Lung (tissue), 12 donors: ENCODE measurements around the gene TRAF3. TPM values are rescaled to one million over a fixed set of nuclear protein-coding genes. Genes with fewer than 3 reads are reported as not detected.

ENCODE experiments used
- ATAC-seq: fragments of 200-7000 bp; cut with Tn5 transposase; one replicate; pipeline ENCODE4 v1.9.1; 2020; ENCODE audit warnings: moderate number of reproducible peaks; ENCODE audit not compliant: insufficient read depth, low FRiP score
- DNase-seq, 3 donors: peaks; one replicate each; pipeline ENCODE4 v3.0.0-alpha.2; 2013 to 2017
- H3K27ac ChIP-seq, 2 donors: one replicate each; pipeline ENCODE4 v1.5.1; 2013; ENCODE audit warnings: mild to moderate bottlenecking in 2 of 2, moderate library complexity in 2 of 2, control low read depth in 1 of 2, inconsistent platforms in 1 of 2, low read depth in 1 of 2, low read length in 1 of 2
- H3K27me3 ChIP-seq, 3 donors: one replicate each; pipeline ENCODE4 v1.5.1; 2013; ENCODE audit warnings: low read length in 2 of 3; ENCODE audit not compliant: control insufficient read depth in 3 of 3, insufficient read depth in 3 of 3
- H3K36me3 ChIP-seq, 4 donors: one replicate each; pipeline ENCODE4 v1.5.1; 2013; ENCODE audit warnings: low read length in 4 of 4, mild to moderate bottlenecking in 1 of 4, moderate library complexity in 1 of 4; ENCODE audit not compliant: control insufficient read depth in 4 of 4, insufficient read depth in 4 of 4
- H3K4me1 ChIP-seq, 5 donors: one replicate each; pipeline ENCODE4 v1.5.1; 2013; ENCODE audit warnings: low read length in 5 of 5, mild to moderate bottlenecking in 2 of 5, moderate library complexity in 1 of 5; ENCODE audit not compliant: control insufficient read depth in 5 of 5, insufficient read depth in 5 of 5
- H3K4me3 ChIP-seq: one replicate; pipeline ENCODE4 v1.5.1; 2013; ENCODE audit warnings: mild to moderate bottlenecking, control low read depth, moderate library complexity
- H3K9ac ChIP-seq, 2 donors: one replicate each; pipeline ENCODE4 v1.5.1; 2013; ENCODE audit warnings: low read length in 2 of 2, control low read depth in 1 of 2; ENCODE audit not compliant: insufficient read depth in 1 of 2
- H3K9me3 ChIP-seq, 4 donors: one replicate each; pipeline ENCODE4 v1.5.1; 2013; ENCODE audit warnings: low read length in 3 of 4, mild to moderate bottlenecking in 1 of 4, moderate library complexity in 1 of 4; ENCODE audit not compliant: control insufficient read depth in 4 of 4, insufficient read depth in 3 of 4
- WGBS, 2 donors: extraction: QIAGEN DNeasy Blood & Tissue Kit; methylation state at CpG; one replicate each; pipeline ENCODE4 v1.1.7; 2013; 5-methylcytosine and 5-hydroxymethylcytosine counted together
- polyA plus RNA-seq, 2 donors: library from polyadenylated mRNA; stranded (reverse); fragments of 200-250 nt; gene quantifications; one replicate each; pipeline ENCODE4 v1.2.1, GENCODE V29; 2013
- total RNA-seq, 2 donors: library from RNA; depleted of rRNA in 1 of 2; stranded (reverse); fragments of >200 nt in 1 of 2; gene quantifications; one replicate each; pipeline ENCODE4 v1.2.1, GENCODE V29; 2014 to 2021
- TF ChIP-seq, protein P1 (sequence below): IDR thresholded peaks from 2 replicates; pipeline ENCODE4 v1.5.1; 2012; ENCODE audit warnings: mild to moderate bottlenecking; ENCODE audit errors: control extremely low read depth, extremely low read depth
- donor health status: control.
- donor health status: control.
- donor health status: Bipolar disorder and iron deficiency.
- donor health status: healthy.
- donor health status: DM: yes; HTN: yes; CAD: no.

The TRAF3 gene
- total and polyA plus RNA-seq, 4 donors, result 5.7 to 25.5 (median 18.7) TPM

DNA sequence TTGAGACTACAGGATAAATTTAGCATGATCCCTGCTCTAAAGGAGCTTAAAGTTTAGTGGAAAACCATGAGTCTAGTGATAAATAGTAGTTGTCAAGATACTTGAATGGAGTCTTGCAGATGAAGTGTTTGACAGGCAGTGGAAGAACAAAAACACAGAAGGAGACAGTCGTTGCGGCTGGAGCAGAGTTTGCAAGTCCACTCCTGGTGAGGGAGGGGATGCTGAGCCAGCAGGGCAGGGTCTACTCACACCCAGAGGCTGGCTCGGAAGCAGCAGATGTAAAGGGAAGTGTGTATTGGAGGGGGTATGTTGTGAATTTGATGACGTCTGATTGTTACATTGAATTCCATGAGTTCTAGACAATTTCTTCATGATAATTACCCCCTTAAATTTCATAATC, 61.3 kb downstream of the TRAF3 start:
- H3K9ac ChIP-seq, result no peak overlapping the region
- WGBS, 2 donors, result 65 to 80% methylated on average over 4 of the region's 4 CpGs
- TF ChIP-seq, protein P1, sequence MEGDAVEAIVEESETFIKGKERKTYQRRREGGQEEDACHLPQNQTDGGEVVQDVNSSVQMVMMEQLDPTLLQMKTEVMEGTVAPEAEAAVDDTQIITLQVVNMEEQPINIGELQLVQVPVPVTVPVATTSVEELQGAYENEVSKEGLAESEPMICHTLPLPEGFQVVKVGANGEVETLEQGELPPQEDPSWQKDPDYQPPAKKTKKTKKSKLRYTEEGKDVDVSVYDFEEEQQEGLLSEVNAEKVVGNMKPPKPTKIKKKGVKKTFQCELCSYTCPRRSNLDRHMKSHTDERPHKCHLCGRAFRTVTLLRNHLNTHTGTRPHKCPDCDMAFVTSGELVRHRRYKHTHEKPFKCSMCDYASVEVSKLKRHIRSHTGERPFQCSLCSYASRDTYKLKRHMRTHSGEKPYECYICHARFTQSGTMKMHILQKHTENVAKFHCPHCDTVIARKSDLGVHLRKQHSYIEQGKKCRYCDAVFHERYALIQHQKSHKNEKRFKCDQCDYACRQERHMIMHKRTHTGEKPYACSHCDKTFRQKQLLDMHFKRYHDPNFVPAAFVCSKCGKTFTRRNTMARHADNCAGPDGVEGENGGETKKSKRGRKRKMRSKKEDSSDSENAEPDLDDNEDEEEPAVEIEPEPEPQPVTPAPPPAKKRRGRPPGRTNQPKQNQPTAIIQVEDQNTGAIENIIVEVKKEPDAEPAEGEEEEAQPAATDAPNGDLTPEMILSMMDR, result no peak
- H3K9me3 ChIP-seq, result no peaks in the 10 kb centered on the region
- no peak overlapping the region for H3K27ac ChIP-seq
- H3K4me1 ChIP-seq, result peaks cover 0 to 3% (median 0%) of the 10 kb centered on the region in 5 donors
- H3K4me3 ChIP-seq, result no peak overlapping the region
- H3K27me3 ChIP-seq, result no peaks in the 10 kb centered on the region
- H3K36me3 ChIP-seq, result peaks cover 0 to 4% (median 1%) of the 10 kb centered on the region in 4 donors
- ATAC-seq, result no peak
- no peak for DNase-seq

DNA sequence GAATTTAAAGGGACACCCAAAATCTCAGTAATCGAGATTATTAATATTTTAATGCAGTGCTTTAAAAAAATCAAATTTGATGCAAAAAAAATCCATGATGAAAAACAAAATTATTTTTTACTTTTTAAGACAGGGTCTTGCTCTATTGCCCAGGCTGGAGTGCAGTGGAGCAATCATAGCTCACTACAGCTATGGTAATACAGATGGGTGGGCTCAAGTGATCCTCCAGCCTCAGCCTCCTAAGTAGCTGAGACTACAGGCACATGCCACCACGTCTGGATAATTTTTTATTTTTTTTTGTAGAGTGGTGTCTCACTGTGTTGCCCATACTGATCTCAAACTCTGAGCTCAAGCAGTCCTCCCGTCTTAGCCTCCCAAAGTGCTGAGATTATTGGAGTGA, 62.9 kb downstream of the TRAF3 start:
- Histone ChIP-seq H3K4me3 (no peak overlapping the region), H3K9ac (no peak overlapping the region), H3K27me3 (no peaks in the 10 kb centered on the region), H3K9me3 (no peaks in the 10 kb centered on the region), H3K4me1 (peaks cover 0 to 3% (median 0%) of the 10 kb centered on the region in 5 donors), H3K36me3 (peaks cover 0 to 4% (median 1%) of the 10 kb centered on the region in 4 donors), H3K27ac (no peak overlapping the region)
- no peak for ATAC-seq
- WGBS, 2 donors, result 89 to 90% methylated on average over 3 of the region's 3 CpGs
- DNase-seq, result no peak
- TF ChIP-seq, protein P1, result no peak

DNA sequence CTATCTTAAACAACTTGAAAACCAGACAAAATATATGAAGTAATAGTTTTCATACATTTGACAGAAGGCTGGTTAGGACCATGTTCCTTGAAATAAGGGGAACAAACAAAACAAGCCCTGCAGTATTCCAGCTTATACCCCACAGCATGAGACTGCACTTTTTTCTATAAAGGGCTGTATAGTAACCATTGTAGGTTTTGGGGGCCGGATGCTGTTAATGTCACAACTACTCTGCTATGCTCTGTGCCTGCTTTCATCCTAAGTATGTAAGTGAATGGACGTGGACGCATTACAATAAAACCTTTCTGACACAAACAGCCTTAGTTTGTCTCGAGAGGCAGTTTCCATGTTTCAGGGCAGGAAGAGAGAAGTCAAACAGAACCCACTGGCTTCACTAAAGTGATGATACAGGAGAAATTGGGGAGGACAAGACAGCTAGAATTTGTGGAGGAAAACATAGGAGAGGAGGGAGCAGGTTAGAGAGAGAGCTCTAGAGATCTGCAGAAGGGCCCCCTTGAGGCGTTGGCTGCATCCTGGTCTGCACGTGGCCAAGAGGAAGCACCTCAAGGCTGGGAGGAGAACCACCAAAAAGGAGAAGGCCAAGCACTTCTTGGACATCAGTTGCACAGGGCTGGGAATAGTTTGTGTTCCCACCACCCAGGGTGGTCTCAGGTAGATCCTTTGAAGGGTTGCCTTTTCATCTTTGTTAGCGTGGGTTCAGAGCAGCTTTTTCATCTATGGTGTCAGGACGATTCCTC, 63.7 kb downstream of the TRAF3 start:
- no peak overlapping the region for H3K9ac ChIP-seq
- TF ChIP-seq, protein P1, result no peak
- H3K9me3 ChIP-seq, result no peaks in the 10 kb centered on the region
- peaks cover 0 to 4% (median 1%) of the 10 kb centered on the region in 4 donors for H3K36me3 ChIP-seq
- no peak for ATAC-seq
- DNase-seq, result no peak
- no peak overlapping the region for H3K4me3 ChIP-seq
- no peaks in the 10 kb centered on the region for H3K27me3 ChIP-seq
- 53 to 71% methylated on average over 8 of the region's 8 CpGs for WGBS, 2 donors
- no peak overlapping the region for H3K27ac ChIP-seq
- H3K4me1 ChIP-seq, result peaks cover 0 to 3% (median 0%) of the 10 kb centered on the region in 5 donors
